DMS53 treated with DMSO at 0.1 percent for 48 hours (cell line): Measurements from ENCODE around the gene SOHLH2.

ENCODE experiments used
- DNase-seq: peaks from one replicate; lab custom pipeline; 2025; ENCODE audit not compliant: unreplicated experiment; lab: John Stamatoyannopoulos, UW

The SOHLH2 gene

DNA sequence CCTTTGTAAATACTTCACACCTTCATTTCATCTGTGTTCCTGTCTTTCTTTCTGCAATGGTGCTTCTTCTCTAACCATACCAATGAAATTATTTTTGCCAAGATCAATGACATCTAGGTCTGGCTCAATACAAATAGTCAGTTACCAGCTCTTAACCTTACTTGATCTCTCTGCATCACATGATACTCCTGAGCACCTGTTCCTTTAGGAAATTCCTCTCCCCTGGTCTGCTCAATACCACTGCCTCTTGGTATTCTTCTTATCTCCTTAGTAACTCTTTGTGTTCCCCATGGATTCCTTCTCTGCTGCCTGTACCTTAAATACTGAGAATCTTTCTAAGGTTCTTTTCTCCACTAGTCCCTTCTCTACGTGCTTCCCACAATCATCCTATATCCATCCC, 25.9 kb downstream of the SOHLH2 start:
- no peak for DNase-seq

DNA sequence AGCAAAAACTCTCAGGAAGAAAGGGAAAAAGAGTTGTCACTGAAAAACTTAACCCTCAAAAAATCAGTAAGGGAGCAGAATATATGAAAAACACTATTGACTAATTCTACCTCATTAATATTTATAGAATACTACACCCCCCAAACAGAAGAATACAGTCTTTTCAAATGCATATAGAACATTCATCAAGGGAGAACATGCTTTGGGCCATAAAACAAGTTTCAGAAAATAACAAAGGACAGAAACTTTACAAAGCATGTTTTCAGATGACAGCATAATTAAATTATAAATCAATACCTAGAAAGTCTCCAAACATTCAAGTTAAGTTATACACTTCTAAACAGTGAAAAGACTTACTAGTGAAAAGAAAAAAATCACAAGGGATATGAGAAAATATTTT, 30.5 kb downstream of the SOHLH2 start:
- no peak for DNase-seq

DNA sequence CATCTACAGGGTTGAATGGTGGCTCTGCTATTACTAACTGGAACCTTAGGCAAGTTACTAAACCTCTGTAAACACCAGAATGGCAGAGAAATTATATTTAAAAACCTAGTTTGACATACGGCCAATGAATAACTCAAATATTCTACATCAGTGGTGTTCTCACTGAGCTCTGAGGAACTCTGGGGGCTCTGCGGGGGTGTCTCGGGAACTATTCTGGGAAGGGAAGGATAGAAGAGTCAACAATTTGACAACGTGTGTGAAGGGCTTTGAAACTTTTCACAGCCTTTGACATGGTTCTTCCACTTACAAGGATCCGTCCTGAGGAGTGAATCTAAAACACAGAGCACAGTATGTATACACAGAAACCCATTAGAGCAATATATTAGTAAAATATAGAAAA, 38.7 kb downstream of the SOHLH2 start:
- DNase-seq = no peak

DNA sequence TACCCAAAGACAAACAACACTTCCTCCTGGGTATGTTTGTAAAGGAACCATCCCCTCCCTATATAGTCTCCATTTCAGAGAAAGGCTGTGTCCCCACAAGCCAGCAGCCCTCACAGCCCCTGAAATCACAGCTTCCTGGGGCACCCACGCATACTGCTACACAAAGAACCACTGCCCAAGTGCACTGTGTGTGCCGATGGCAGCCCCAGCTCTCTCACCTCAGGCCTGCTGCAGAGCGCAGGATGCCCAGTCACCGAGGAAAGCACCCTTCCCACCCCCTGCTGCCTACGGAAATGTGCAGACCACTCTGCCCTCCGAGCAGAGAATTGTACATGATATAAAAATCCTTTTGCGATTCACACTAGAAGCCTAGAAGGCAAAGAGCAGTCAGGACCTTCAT, 39.4 kb downstream of the SOHLH2 start:
- no peak for DNase-seq

DNA sequence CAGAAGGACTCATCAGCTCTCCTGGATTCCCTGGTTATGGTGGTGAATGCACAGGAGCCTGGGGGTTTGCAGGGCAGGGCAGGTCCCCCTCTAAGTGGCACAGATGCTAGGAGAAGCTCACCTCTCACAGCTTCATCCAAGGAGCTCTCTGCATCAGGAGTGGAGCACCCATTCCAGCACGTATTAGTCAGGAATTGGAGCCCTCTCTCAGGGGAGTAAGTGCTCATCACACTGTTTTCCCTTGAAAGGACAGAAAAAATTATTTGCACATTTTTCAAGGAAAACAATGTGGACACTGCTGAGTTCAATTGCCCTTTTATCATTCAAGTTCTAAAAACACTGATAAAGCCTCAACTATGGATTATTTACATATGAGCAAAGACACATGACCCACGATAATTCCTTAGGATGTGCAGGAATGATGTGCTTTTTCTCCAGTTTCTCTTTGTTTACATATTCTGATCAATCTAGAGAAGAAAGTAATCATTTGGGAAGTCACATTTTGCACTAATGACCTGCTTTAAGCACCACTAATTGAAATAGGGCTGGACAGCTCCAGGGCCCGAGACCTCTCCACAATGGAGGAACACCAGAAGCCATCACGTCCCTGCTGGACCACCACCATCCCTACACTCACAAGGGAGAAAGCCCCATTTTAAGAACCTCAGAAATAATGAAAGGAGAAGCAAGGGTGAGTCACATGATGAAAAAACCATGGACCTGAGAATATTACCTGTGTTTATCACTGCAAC, 40.6 kb downstream of the SOHLH2 start:
- DNase-seq = no peak

- no peak for DNase-seq
Observed at GRCh38 chr13:36166046-36166445, 48.3 kb downstream of the SOHLH2 start.

- DNase-seq = peak; percentile 77
Observed at GRCh38 chr13:36163809-36164308, 50.5 kb downstream of the SOHLH2 start.

DNA sequence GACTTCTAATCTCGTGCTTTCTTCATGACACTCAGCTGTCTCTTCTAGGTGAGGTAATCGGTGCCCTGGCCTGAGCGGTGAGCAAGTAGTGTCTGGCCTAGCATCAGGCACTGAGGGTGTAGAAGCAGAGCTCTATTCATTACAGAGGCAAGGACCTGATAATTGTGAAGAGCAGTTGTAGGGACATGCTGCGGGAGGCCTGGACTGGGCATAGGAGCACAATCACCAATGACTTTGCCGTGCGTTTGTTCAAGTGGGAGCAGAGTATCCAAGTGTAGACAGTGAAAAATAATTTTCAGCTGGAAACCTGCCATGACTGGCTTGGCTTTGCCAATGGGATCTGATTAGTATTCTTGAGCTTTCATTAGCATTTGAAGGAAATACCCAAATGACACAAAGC, 51.1 kb downstream of the SOHLH2 start:
- DNase-seq = no peak

- DNase-seq = no peak
Observed at GRCh38 chr13:36160297-36160696, 54.1 kb downstream of the SOHLH2 start.

DNA sequence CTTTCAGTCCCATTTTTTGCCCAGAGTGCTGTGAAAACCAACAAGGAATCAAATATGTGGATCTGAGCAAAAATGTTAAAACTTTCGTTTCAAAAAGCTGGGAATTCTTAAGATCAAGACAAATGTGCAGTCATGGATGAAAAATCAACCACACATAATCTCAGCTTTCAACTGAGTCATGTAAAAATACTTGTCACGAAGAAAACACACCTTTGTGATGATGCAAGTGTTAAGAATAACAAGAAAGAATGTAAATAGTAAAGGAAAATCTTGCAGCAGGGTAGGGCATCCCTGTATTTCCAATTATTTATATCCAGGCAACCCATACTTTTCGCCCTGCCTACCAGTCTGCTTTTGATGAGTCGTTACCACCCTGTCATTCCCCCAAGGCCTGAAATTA, 55.7 kb downstream of the SOHLH2 start:
- DNase-seq = no peak

- peak; percentile 60 for DNase-seq
Observed at GRCh38 chr13:36157480-36157879, 56.9 kb downstream of the SOHLH2 start.

DNA sequence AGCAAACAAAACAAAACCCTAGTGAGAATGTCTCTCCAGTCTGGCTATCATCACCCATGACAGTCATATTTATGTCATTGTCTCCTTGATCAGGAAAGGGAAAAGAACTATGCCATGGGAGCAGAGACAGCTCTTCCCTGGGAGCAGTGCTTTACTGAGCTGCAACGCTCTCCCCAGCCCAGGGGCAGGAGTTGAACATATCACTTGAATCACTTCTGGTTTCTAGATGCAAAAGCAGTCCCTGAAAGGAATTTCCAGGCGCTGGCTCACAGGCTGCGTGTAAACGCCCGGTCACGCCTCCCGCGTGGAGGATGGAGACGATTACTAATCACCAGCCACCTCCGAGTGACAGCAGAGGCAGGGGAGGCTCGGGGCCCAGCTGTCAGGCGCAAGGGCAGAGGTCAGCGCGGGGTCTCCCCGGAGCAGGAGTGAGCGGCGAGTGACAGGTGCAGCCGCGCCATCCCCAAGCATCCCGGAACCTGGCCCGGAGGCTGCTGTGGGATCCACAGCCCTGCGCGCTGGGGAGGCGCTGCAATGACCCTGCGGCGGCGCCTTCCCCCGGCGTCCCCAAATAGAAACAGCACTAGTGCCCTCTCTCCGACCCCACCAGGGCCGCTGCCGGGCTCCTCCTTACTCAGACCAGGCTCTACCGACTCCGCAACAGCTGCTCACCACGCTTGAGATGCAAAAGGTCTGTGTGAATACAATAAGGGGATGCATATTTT, 59.6 kb downstream of the SOHLH2 start:
- DNase-seq = peak; percentile 53

- no peak for DNase-seq
Observed at GRCh38 chr13:36151591-36151990, 62.8 kb downstream of the SOHLH2 start.

GRCh38 chr13:36148446-36148845, 65.9 kb downstream of the SOHLH2 start:
- peak; percentile 43 for DNase-seq

DNA sequence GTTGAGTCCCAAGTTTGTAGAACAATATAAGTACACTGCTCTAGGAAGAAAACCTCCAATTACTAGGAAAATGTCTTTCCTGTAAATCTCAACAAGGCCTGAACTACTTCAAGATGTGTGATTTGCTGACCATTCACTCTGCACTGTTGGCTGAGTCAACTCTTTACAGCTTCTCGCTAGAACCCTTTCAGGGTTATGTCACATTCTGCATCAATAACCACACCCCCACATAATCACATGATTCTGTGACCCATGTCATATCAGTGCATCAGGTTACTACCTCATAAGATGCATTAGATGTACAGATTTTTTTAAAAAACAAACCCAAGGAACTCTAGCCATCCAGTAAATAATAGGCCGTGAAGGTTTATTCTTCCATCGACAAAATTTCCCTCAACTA, 67.0 kb downstream of the SOHLH2 start:
- no peak for DNase-seq

DNA sequence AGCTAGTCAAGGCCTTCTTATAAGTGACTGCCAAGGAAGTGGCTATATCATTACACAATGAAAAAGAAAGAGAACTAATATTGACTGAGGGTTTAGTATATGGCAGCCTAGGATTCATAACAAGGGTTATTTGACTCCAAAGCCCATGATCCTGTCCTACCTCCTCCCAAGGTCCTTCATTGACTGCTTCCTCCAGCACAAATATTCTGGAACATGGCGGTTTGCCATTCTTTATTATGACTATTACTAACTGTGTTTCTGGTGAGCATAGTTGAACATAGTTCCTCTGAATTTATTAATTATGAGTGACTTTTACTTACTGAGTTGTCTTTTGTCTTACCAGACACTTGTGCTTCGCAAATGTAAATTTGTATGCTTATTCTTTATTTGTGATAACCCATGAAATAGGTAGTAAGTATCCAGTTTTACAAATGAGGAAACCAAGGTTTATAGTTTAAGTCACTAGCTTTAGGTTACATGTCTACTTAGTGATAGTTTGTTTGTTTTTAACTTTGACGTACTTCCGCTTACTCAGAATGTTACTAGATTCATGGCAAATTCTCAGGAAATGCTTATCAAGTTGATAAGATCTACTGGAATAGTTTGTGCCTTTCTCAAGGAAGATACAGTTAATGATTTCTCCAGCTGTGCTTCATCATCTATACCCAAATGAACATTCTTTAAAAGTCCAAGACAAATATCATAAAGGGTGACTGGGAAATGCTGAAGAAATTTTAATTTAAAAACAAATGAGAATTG, 67.7 kb downstream of the SOHLH2 start:
- DNase-seq = no peak

DNA sequence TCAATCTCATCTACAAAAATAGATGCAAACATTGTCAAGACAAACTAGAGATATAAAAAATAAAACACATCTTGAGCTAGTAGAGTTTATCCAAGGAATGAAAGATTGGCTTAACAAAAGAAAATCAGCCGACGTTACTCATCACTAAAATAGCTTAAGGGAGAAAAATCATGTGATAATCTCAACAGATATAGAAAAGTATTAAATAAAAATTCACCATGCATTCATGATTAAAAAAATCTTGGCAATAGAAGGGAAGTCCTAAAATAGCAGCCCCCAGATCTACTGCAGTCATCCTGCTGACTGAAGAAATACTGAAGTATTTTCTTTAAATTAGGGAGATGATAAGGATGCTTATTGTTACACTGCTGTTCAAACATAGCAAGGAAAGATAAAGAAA, 70.6 kb downstream of the SOHLH2 start:
- no peak for DNase-seq

DNA sequence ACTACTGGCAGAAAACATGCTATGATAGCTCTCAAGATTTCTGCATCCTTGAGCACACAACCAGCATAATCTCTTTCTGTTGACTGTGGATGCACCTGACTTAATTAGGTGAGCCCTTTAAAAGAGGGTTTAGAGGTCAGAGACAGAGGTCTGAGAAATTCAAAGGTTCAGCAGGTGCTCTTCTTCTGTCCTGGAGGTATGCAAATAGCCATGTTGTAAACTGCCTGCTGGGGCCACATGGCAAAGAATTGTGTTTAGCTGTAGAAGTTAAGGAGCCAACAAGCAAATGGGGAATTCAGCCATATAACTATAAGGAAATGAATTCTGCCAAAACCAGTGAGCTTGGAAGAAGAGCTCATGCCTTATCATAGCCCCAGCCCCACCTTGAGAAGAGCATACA, 71.6 kb downstream of the SOHLH2 start:
- DNase-seq = peak; percentile 16

DNA sequence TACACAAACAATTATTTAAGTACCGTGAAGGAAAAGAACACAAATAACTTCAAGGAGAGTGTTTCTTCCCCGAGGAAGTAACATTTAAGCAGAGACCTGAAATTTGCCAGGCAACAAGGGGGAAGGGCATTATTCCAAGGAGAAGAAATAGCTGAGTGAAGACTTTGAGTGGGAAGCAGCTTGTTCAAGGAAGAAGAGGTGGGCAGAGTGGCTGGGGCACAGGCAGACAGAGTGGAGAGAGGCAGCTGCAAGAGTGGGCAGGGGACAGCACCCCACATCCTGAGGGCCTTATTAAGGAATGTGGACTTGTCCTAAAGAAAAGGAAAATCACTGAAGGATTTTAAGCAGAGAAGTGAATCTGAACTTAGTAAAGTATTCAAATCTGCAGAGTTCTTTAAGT, 78.5 kb downstream of the SOHLH2 start:
- DNase-seq = no peak

DNA sequence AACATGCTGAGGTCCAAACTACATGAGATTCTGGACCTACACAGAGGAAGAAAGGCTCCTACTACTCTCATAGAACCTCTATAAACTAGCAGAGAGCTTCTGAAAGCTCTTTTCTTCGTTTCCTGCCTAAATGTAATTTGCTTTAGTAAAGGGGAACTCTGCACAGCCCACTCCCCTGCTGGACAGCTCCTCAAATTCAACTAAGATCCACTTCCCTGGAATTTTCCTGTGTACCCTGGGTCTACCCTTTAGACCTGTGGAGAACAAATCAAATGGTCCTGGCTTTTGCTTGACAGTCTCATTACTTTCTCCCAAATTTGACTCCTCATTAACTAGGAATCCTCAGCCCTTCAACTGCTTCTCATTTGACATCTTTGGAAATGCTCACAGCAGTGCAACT, 79.7 kb downstream of the SOHLH2 start:
- no peak for DNase-seq

DNA sequence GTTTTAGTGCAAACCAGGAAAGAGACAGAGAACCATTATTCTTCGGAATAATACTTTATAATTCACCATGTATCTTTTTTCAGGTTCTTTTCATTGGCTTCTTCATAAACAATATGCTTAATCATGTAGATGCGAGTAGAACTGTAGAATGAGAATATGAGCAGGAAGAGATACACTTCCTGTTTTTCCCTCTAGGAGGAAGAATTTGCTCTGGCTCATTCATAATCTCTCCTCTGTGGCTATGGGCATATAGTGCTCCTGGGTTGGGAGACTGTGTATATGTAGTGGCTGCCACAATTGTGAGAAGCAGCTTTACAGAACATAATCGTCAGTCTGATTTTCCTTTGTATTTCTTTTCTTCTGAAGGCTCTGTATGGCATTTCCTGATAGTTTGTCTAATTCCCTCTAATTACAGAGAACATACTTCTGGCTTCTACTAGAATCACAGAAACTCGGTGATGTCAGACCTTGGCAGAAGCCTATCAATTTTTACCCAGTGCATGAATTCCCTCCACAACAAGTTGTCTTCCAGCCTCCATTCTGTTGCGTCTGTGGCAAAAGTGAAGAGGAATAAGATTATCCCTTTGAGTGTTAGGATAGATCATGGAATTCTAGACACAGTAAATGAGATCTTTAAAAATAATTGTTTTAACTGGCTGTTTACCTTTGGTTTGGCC, 80.3 kb downstream of the SOHLH2 start:
- peak; percentile 13 for DNase-seq
